GM21381 (cell line): Measurements from ENCODE around the gene LRRK1.
A peak's percentile ranks its signal among the peaks of the same experiment; 100 is the strongest.
"Not testable (repeated sequence)": the region's sequence is repeated elsewhere in the genome, so short reads cannot be mapped to it uniquely, and the experiment has no call there.

Experiments used
- ATAC-seq: cut with Tn5 transposase; IDR thresholded peaks from one replicate; pipeline ENCODE4 v1.9.1; 2021; ENCODE audit warnings: mild to moderate bottlenecking, moderate library complexity; ENCODE audit not compliant: unreplicated experiment

The LRRK1 gene

DNA sequence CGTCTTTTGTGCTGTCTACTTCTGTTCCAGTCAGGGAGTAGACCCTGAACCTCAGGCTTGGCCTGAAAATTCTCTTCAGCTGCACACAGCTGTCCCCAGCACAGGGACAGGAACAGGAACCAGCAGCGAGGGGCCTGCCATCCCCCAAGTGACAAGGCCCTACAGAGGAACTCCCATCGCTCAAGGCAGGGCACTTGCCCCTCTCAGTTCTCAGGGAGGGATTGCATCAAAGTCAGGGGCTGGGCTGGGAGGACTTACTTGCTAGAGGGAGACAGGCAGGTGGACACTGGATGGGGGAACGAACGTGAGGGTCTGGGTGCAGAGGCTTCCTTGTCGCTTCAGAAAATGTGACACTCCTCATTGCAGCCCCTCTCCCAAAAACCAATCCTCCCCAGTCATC is 169.1 kb downstream of the LRRK1 start:
- ATAC-seq: no peak

DNA sequence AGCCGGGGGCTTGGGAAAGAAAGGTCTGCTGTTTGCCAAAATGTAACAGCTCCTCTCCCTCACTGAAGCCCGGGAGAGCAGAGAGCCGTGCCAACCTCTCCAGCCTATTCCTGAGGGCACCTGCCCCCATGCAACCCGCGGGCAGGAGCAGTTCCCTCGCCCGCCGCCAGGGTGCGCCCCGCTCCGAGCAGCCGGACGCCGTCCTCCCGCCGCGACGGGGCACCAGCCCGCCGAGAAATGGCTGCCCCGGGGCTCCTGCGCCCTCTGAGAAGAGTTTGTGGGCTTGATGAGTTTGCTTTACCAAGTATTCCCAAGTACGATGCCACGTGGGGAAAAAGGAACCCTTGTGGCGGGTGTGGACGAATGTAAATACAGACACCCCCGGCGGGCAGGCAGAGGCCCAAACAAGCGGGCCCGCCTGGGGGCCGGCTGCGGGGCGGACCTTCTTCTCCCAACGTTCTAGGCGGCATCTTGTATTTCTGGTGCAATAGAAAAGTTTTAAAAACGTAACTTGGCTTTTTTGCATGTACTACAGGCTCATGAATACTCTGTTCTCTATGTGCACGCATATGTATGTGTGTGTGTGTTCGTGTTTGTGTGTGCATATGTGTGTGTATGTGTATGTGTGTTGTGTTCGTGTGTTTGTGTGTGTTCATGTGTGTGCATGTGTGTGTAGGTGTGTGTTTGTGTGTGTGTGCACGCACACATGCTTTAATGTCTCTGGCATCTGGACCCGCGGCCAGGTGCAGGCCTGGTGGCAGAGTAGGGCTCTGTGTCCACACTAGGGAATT is 169.8 kb downstream of the LRRK1 start:
- peak; percentile 82 for ATAC-seq

DNA sequence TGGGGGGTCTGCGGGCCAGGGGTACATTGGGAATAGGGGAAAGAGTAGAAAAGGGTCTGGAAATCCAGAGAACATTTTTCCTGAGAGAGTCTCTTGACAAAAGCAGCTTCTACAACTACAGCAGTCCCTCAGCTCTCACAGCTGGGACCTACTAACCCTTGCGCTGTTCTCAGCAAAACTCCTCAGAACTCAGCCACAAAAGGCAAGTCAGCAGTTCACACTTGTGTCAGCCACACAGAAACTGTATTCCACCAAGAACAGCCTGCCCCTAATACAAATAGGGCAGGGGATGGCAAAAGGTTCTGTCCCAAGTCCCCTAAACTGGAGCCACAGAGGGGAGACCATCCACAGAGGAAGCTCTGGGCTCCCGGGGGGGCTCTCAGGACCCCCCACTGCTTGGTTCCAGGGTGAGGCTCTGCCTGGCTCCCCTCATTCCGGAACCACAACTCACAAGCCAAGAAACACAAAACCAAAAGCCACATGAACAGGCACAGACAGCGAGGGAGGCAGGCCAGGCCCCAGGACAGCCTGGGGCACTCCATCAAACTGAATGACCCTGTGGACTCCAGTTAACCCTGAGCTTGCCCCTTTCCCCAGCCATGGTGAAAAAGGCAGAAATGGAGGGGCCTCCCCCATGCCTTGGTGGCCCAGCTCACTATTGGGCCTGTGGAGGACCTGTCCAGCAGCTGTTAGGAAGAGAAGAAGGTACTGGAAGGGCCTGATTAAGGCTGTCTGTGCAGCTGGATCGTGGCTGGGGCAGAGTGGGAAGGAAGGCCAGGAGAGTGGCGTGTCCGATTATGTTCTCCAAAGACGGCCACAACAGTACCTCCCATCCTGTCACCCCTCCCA is 170.6 kb downstream of the LRRK1 start:
- ATAC-seq: no peak

DNA sequence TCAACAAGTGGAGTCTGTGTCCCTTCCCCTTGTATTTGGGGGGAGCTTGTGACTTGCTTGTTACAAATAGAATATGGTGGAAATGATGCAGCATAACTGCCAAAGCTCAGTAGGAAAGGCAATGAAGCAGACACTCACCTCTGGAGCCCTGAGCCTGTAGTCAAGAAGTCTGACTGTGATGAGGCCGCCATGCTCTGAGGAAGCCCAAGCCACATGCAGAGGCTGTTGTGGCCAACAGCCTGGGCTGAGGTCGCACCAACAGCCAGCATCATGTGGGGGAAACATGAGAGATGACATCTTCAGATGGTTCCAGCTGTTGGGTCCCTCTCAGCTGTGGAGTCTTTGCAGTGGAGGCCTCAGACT is 171.3 kb downstream of the LRRK1 start:
- ATAC-seq: no peak

DNA sequence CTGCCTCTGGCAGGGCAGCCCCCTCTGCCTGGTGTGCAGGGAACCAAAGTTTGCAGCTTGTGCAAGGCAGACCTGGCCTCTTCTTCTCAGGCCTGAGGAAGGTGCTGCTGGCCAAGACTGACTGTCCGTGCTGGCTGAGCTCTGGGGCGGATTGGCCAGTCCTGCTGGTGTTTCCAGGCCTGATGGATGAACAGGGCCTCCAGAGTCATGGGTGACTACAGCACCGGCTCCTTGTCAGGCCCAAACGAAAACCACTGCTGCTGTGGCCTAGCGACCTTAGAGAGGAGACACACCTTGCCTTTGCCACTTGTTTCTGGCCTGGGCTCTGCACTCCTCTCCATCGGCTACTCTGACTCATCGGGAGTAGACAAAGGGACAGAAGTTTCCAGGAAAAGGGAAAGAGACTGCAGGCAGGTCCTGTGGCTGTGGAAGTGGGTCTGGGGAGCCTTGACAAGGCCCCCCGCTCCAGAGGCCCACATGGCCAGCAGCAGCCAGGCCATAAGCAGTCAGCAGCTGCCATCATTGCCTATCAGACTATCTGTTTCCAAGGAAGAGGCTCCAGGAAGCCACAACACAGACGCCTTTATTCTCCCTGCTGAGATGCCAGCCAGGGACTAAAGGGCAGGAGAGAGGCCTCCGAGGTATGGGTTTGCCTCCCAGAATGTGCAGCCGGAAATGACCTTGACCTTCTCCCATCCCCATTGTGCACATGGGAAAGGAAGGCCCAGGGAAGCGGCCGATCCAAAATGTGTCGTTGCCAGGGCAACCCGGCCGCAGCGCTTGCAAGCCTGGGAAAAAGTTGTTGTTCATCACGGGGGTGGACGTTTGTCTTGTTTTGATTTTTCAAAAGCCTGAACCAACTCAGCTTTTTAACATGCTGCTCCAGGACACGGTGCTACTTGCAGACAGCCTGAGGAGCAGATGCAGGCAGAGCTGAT is 172.2 kb downstream of the LRRK1 start:
- no peak for ATAC-seq

DNA sequence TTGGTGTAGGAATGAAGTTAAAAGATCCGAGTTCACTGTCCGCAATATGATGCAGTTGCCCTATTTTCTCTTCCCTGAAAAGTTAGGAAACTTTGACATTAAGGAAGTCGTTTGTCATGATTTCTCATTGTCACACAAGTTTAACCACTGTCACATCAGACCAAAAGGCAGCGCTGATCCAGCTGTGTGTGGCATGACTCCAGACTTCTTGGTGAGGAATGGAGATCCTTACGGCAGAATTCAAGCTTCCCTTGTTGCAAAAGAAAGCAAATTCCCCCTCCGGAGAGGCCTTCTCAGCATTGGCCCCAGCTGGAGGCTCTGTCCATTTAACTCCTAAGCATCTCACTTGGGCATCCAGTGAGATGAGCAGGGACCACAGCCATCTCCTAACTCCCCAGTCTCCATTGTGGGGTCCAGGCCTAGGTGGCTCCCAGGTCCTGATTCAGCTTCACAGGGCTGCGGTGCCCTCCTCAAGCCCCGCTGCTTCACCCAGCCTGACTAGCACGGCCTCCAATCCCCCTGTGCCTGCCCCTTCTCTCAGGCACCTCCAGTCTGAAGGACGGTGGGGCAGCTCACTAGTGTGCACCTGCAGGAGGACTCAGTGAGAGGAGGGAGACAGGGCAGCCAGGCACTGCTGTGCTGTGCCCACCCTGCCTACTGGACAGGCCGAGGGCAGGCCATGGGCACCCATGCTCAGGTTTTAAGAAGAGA is 173.2 kb downstream of the LRRK1 start:
- ATAC-seq: no peak

DNA sequence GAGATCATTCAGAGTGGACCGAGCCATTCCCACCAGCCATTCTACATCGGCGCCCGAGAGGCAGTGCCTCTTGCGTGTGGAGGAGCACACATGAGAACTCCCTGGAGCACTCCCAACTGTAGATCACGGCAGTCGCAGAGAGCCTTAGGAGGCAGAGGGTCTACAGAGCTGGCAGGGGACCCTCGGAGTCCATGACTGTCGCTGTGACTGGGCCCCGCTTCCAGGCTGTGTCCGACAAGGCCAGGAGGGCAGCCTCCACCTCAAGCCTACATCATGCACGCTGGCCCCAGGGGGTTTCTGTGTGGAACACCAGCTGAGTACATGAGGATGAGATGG is 173.7 kb downstream of the LRRK1 start:
- no peak for ATAC-seq

DNA sequence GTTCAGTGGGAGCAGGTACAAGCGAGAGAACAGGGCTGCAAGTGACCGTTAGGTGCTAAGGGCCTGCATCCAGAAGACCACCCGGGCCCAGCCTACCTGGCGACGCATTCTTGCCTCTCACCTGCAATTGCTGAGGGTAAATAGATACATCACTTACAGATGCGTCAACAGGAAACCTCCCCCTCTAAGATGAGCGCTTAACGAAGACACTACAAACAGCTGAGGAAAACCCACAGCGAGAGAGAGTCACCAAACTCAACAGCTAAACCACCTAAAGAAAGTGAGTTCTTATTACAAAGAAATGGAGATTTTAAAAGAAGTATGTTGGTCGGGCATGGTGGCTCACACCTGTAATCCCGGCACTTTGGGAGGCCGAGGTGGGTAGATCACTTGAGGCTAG is 174.8 kb downstream of the LRRK1 start:
- no peak for ATAC-seq

DNA sequence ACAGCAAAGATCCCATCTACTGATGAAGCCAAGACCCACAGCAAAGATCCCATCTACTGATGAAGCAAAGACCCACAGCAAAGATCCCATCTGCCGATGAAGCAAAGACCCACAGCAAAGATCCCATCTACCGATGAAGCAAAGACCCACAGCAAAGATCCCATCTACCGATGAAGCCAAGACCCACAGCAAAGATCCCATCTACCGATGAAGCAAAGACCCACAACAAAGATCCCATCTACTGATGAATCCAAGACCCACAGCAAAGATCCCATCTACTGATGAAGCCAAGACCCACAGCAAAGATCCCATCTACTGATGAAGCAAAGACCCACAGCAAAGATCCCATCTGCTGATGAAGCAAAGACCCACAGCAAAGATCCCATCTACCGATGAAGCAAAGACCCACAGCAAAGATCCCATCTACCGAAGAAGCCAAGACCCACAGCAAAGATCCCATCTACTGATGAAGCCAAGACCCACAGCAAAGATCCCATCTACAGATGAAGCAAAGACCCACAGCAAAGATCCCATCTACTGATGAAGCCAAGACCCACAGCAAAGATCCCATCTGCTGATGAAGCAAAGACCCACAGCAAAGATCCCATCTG is 176.7 kb downstream of the LRRK1 start:
- not testable (repeated sequence) for ATAC-seq

DNA sequence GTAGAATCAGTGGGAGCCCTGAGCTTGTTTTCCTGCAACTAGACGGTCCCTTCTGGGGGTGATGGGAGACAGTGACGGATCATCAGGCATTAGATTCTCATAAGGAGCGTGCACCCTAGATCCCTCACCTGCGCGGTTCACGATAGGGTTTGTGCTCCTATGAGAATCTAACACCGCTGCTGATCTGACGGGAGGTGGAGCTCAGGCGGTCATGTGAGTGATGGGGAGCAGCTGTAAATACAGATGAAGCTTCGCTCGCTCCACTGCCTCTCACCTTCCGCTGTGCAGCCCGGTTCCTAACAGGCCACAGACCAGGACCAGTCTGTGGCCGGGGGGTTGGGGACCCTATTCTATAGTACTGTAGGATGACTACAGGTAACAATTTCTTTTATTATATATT is 178.0 kb downstream of the LRRK1 start:
- ATAC-seq: no peak

DNA sequence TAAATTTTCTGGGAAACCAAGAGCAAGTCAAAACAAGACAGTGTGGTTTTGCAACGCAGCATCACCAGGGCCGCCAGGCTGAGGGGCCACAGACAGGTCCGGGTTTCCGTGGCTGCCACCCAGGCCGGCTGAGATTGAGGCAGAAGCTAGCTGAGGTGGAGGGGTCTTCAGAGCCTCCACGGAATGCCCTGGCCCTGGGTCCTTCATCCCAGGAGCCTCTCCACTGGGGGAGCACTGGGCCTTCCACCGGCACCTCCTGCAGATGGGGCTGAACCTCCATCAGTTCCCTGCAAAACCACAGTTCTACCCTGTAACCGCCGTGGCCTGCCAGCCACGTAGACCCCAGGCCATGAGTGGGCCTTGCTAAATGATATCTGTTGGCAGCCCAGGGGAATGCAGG is 180.0 kb downstream of the LRRK1 start:
- ATAC-seq: no peak

DNA sequence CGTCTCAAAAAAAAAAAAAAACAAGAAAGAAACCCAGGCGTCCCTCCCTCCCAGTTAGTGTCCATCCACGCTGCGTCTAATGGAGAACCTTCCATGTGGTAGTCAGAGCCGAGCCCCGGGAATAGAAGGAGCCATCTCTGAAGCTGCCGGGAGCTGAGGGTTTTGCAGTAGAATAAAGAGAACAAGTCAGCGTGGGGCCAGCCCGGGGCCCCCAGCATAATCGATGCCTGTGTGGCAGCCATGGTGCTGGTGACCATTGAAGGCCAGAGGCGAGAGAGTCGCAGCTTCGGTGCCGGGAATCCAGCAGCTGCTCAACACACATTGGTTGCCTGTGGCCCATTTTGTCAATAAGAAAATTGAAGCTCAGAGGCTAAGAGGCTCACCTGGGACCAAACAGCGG is 181.0 kb downstream of the LRRK1 start:
- no peak for ATAC-seq

DNA sequence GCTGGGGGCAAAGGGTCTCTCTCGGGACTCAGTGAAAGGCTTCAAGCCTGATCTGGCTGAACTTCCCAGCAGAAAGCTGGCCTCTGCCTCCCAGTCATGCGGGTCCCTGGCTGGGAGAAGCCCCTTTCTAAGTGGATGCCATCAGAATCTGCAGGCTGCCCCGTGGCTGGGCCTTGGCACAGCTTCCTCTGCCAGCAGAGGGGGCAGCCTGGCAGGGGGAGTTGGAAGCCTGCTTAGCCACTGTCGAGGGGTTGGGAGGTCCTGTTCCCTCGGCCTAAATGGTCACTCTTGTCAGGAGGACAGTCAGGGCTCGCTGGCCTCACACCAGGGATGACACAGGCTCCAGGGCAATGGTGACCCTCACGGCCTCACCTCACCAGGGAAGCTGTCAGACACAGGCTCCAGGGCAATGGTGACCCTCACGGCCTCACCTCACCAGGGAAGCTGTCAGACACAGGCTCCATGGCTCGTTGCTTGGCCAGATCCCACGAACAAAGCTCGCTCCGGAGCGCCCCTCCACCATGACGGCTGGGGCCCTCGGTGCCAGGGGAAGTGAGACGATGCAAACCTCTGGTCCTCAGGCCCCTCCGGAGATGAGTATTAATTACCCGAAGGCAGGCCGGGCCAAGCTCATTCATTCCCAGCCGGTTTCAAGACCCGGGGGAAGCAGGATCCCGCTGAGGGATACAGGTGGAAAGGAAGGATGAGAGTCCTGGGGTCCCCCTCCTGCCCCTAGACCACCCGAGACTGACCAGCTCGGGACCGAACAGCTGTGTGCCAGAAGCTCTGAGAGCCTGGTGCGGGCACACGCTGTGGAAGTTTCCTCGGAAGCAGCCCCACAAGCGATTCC is 181.7 kb downstream of the LRRK1 start:
- no peak for ATAC-seq

DNA sequence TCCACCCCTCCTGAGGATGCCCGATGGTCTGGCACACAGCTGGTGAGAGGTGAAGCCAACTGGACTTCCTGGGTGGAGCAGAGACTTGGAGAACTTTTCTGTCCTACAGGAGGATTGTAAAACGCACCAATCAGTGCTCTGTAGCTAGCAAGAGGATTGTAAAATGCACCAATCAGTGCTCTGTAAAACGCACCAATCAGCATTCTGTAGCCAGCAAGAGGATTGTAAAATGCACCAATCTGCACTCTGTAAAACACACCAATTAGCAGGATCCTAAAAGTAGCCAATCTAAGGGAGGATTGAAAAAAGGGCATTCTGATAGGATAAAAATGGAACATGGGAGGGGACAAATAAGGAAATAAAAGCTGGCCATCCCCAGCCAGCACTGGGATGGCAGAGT is 182.5 kb downstream of the LRRK1 start:
- no peak for ATAC-seq

DNA sequence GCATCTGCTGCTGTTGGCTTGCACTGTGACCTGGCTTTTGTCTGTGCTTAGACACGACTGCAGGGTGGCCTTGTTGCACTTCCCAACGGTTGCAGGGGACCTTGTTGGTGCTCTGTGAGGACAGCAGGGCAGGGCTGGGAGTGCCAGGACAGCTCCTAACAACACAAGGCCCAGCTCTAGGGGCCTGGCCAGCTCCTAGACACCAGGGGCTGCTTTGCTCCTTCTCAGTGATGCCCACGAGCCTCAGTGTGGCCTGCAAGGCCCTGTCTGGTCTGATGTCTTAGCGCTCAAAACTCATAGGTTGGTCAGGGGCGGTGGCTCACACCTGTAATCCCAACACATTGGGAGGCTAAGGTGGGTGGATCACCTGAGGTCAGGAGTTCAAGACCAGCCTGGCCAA is 183.6 kb downstream of the LRRK1 start:
- ATAC-seq: no peak

DNA sequence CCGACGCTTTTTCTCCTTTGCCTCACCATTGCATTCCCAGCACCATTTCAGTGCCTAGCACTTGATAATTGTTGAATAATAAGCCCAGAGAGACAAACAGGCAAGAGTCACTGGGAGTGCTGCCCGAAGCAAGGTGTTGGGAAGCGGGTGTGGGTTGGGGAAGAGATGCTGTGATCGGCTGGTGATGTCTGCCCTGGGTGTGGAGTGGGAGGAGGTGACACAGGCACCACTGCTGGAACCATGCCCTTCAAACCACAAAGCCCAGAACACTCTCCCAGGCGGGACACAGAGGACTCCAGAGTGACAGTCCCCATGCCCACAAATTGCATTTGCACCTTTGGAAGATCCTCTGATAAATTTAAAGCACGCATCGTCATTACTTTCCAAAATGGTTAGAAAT is 184.4 kb downstream of the LRRK1 start:
- no peak for ATAC-seq

DNA sequence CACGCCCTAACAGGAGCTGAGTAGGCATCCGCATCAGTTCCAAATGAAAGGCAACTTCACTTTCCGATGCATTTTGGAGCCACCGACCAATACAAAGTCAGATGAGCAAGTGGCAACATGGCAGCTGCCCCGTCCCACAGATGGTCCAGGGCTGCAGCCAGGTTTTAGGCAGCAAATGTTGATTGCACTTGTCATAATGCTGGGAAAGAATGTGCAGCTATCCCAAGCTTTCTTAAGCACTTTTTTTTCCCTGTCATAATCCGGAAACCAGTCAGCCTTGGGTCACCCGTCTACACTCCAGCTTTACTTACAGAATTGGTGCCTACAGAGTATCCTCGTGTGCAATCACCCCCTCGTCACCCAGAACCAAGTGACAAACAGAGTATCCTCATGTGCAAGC is 185.0 kb downstream of the LRRK1 start:
- no peak for ATAC-seq

DNA sequence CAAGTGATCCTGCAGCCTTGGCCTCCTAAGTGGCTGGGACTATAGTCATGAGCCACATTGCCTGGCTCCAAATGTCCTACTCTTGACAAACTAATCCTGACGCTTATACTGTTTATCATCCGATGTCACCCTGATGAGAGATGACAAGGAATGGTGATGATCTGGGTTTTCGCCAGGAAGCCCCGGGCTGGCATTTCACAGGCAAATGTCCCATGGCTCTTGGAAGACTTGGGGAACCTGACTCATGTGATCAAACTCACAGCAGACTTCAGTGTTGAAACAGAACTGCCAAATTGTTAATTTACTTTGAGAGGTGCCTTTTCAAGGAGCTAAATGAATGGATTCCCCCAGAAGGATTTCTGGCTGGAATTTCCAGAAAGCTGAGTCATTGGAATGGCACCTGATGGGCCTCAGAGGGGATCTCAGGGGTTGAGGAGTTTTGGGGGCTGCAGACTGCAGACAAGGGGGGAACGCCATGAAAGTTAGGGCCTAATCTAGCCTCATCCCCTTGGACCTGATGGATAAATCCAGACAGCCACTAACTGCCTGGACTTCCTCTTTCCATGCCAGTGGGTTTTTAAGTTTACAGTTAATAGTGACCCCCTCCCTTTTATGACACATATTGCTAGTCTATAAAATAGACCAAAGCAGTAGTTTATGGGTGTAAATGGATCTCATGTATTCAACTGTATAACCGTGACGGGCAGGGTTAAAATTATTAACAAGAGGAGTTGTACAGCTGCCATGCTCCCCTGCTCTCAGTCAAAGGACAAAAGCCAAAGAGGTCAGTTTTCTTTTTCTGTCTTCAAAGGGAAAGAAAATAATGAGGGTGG is 186.1 kb downstream of the LRRK1 start:
- ATAC-seq: no peak

DNA sequence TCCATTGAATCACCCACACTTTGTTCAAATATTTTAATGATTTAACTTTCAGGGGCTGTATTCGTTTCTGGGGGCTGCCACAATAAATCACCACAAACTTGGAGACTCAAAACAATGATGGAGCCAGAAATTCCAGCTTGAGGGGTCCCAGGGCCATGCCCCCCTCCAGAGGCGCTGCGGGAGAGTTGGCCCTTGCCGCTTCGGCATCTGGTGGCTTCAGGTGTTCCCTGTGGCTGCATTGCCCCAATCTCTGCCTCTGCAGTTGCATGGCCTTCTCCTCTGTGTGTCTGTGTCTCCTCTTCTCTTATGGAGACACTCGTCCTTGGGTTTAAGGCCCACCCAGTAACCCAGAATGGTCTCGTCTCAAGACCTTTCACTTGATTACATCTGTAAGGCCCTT is 187.9 kb downstream of the LRRK1 start:
- no peak for ATAC-seq
